Uterus (tissue), 4 donors: Measurements from ENCODE around the gene ARHGAP1. TPM values are rescaled to one million over a fixed set of nuclear protein-coding genes. Genes with fewer than 3 reads are reported as not detected.

Experiments used
- DNase-seq, 2 donors: peaks; one replicate each; pipeline ENCODE4 v3.0.0-alpha.2; 2019 to 2020
- H3K27ac ChIP-seq, 2 donors: fragments of 200-600 bp; sonication (generic); 1 replicate in 1 of 2; 2 replicates in 1 of 2; pipeline ENCODE4 v1.5.1; 2016 to 2018
- H3K27me3 ChIP-seq, 2 donors: fragments of 200-600 bp; sonication (generic); one replicate each; pipeline ENCODE4 v1.5.1; 2018 to 2019; ENCODE audit warnings: control low read depth in 1 of 2
- H3K36me3 ChIP-seq, 2 donors: fragments of 200-600 bp; sonication (generic); one replicate each; pipeline ENCODE4 v1.5.1; 2019; ENCODE audit warnings: control low read depth in 1 of 2
- H3K4me1 ChIP-seq, 2 donors: fragments of 200-600 bp; sonication (generic); one replicate each; pipeline ENCODE4 v1.5.1; 2018 to 2019; ENCODE audit warnings: control low read depth in 1 of 2
- H3K4me3 ChIP-seq, 2 donors: fragments of 200-600 bp; sonication (generic); 1 replicate in 1 of 2; 2 replicates in 1 of 2; pipeline ENCODE4 v1.5.1; 2018 to 2019; ENCODE audit warnings: mild to moderate bottlenecking in 1 of 2
- H3K9me3 ChIP-seq, 2 donors: fragments of 200-600 bp; sonication (generic); one replicate each; pipeline ENCODE4 v1.5.1; 2019; ENCODE audit warnings: control low read depth in 1 of 2
- POLR2A ChIP-seq, 2 donors: fragments of 450-650 bp; IDR thresholded peaks; one replicate each; pipeline ENCODE4 v1.6.1; 2016; ENCODE audit warnings: antibody characterized with exemption in 2 of 2, mild to moderate bottlenecking in 1 of 2, moderate library complexity in 1 of 2
- intact Hi-C: fragments of 100-400 bp; cut with DNase I; formaldehyde crosslinking; loops from one replicate; pipeline ENCODE4 v1.15.1; 2023; ENCODE audit warnings: low total_unique reads
- total RNA-seq, 4 donors: library from RNA; depleted of rRNA in 3 of 4; stranded (reverse); fragments of >200 nt in 3 of 4; gene quantifications; one replicate each; pipeline versions ENCODE4 v1.1.0 to v1.2.4, GENCODE V29; 2014 to 2023
- TF ChIP-seq, protein P1 (sequence below), 4 experiments: fragments of 200-600 bp in 2 of 4; fragments of 450-650 bp in 2 of 4; sonication (generic) in 2 of 4; IDR thresholded peaks; one replicate each; pipeline ENCODE4 v1.5.1; 2016 to 2019; ENCODE audit warnings: antibody characterized with exemption in 4 of 4, mild to moderate bottlenecking in 2 of 4, moderate library complexity in 1 of 4
- donor health status: DM: yes; HTN: yes; CAD: no.

ARHGAP1 gene
- total RNA-seq, 4 donors from 2014 or later = 27.9 to 114 (median 37.3) TPM

DNA sequence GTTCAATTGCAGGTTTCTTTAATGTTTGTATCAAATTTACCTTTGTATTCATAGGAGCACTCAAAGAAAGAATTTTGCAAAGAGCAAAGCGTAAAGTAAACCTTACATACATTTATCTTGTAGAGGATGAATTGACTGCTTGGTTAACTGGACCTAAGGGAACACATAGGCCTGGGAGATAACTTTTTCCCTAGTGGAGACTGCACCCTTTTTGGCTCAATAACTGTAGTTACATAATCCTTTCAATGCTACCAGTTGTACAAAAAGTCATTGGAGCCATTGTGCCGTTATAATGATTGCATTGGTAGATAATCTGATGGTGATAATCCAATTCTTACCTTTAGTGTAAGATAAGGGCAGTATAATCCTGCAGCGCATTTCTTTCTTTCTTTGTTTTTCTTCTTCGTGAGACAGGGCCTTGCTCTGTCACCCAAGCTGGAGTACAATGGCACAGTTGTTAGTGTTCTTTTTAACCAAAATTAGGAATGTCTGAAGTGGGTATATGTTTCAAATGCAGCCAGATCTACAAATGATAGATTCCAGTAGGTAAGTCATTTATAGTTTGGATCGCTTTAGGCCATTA, 64.8 kb downstream of the ARHGAP1 start:
- H3K4me1 ChIP-seq = no peaks in the 10 kb centered on the region
- H3K9me3 ChIP-seq = no peaks in the 10 kb centered on the region
- no peaks in the 10 kb centered on the region for H3K27me3 ChIP-seq
- intact Hi-C loops = no loop called here
- H3K27ac ChIP-seq = no peak overlapping the region
- H3K36me3 ChIP-seq = no peaks in the 10 kb centered on the region
- no peak overlapping the region for H3K4me3 ChIP-seq
- DNase-seq = no peak
- TF ChIP-seq, protein P1, sequence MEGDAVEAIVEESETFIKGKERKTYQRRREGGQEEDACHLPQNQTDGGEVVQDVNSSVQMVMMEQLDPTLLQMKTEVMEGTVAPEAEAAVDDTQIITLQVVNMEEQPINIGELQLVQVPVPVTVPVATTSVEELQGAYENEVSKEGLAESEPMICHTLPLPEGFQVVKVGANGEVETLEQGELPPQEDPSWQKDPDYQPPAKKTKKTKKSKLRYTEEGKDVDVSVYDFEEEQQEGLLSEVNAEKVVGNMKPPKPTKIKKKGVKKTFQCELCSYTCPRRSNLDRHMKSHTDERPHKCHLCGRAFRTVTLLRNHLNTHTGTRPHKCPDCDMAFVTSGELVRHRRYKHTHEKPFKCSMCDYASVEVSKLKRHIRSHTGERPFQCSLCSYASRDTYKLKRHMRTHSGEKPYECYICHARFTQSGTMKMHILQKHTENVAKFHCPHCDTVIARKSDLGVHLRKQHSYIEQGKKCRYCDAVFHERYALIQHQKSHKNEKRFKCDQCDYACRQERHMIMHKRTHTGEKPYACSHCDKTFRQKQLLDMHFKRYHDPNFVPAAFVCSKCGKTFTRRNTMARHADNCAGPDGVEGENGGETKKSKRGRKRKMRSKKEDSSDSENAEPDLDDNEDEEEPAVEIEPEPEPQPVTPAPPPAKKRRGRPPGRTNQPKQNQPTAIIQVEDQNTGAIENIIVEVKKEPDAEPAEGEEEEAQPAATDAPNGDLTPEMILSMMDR (IDR thresholded peaks at IDR 0.05) = no peak

- TF ChIP-seq, protein P1 (IDR thresholded peaks at IDR 0.05) = no peak
- TF ChIP-seq POLR2A (IDR thresholded peaks at IDR 0.05) = no peak
- intact Hi-C loops = no loop called here
- no peak for DNase-seq
These were observed 66.9 kb downstream of the ARHGAP1 start for GRCh38 chr11:46633291-46634217.

GRCh38 chr11:46632502-46632901, 67.9 kb downstream of the ARHGAP1 start:
- intact Hi-C loops = no loop called here
- TF ChIP-seq, protein P1 (IDR thresholded peaks at IDR 0.05) = no peak
- TF ChIP-seq POLR2A (IDR thresholded peaks at IDR 0.05) = no peak
- no peak overlapping the region for H3K27ac ChIP-seq
- H3K9me3 ChIP-seq = no peaks in the 10 kb centered on the region
- H3K4me1 ChIP-seq = no peaks in the 10 kb centered on the region
- H3K27me3 ChIP-seq = no peaks in the 10 kb centered on the region
- H3K4me3 ChIP-seq = no peak overlapping the region
- H3K36me3 ChIP-seq = no peaks in the 10 kb centered on the region
- no peak for DNase-seq

More at GRCh38 chr11:46633291-46634217, 66.9 kb downstream of the ARHGAP1 start:
- Histone ChIP-seq H3K27me3 (no peaks in the 10 kb centered on the region), H3K4me3 (no peak overlapping the region), H3K9me3 (no peaks in the 10 kb centered on the region), H3K4me1 (no peaks in the 10 kb centered on the region), H3K27ac (no peak overlapping the region), H3K36me3 (no peaks in the 10 kb centered on the region)

GRCh38 chr11:46631676-46632075, 68.7 kb downstream of the ARHGAP1 start:
- no peak for TF ChIP-seq POLR2A (IDR thresholded peaks at IDR 0.05)
- TF ChIP-seq, protein P1 (IDR thresholded peaks at IDR 0.05) = no peak
- no peaks in the 10 kb centered on the region for H3K36me3 ChIP-seq
- intact Hi-C loops = no loop called here
- no peaks in the 10 kb centered on the region for H3K27me3 ChIP-seq
- H3K9me3 ChIP-seq = no peaks in the 10 kb centered on the region
- DNase-seq = no peak
- no peak overlapping the region for H3K4me3 ChIP-seq
- no peak overlapping the region for H3K27ac ChIP-seq
- no peaks in the 10 kb centered on the region for H3K4me1 ChIP-seq

DNA sequence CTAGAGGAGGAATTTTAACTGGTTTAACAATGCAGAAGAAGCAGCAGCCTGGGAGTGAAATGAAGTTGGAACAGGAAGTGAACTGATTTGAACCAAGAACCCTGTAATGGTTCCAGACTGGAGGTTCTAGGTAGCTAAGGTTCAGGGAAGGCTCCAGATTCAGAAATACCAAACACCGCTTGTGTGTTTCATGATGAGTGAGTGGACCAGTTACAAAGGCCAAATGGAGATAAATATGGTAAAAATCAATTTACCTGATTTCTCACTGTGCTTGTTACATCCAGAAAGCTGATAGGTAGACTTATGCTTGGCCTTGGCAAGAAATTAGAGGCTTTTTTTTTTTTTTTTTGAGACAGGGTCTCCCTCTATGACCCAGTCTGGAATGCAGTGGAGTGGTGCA, 70.2 kb downstream of the ARHGAP1 start:
- H3K9me3 ChIP-seq = no peaks in the 10 kb centered on the region
- no peak overlapping the region for H3K4me3 ChIP-seq
- H3K27ac ChIP-seq = no peak overlapping the region
- TF ChIP-seq, protein P1 (IDR thresholded peaks at IDR 0.05) = no peak
- TF ChIP-seq POLR2A (IDR thresholded peaks at IDR 0.05) = no peak
- H3K27me3 ChIP-seq = no peaks in the 10 kb centered on the region
- no peaks in the 10 kb centered on the region for H3K4me1 ChIP-seq
- intact Hi-C loops = no loop called here
- H3K36me3 ChIP-seq = no peaks in the 10 kb centered on the region
- DNase-seq = no peak
